Smooth muscle cell of the coronary artery (primary cell): ENCODE results near the gene CDC40. TPM values are rescaled to one million over a fixed set of nuclear protein-coding genes. Genes with fewer than 3 reads are reported as not detected.

Source experiments
- total RNA-seq: library from RNA; depleted of rRNA; stranded (reverse); fragments of >200 nt; gene quantifications from 2 replicates; pipeline ENCODE4 v1.2.3, GENCODE V29; 2014; ENCODE audit warnings: low replicate concordance

Gene CDC40
- total RNA-seq = 15.3 and 15.8 TPM in 2 replicates

DNA sequence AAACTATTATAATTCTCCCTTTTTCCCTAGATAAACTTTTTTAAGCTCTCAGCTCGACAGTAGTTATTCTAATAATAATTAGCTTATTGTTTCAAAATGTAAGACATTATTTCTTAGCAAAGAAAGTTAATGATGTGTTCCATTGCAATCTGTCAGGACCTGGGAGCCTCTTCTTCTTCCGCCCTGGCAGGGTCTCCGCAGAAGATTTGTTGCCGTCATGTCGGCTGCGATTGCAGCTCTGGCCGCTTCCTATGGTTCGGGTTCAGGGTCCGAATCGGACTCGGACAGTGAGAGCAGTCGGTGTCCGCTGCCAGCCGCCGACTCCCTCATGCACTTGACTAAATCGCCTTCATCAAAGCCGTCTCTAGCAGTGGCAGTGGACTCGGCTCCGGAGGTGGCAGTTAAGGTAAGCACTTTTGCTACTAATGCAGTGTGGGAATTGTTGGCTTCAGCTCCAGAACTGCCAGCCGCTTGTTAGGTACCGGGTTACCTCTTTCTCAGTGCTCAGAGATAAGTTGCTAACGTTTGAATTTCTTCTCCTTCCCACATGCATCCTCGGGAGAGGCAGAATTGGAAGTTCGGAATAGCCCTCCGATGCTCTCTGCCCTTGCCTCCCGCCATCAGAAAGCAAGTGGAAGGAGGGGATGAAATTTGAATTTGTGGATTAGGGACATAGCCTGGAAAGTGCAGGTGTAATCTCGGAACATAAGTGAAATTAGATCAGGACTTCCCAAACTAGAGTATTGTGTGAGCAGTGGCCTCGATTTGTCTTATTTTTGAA lies at the start of gene CDC40:
Gene CDC40, plus strand, starts transcription at position 200 of the 781 bp plus-strand sequence. Its CDS starts 18 bp downstream, at position 218.

DNA sequence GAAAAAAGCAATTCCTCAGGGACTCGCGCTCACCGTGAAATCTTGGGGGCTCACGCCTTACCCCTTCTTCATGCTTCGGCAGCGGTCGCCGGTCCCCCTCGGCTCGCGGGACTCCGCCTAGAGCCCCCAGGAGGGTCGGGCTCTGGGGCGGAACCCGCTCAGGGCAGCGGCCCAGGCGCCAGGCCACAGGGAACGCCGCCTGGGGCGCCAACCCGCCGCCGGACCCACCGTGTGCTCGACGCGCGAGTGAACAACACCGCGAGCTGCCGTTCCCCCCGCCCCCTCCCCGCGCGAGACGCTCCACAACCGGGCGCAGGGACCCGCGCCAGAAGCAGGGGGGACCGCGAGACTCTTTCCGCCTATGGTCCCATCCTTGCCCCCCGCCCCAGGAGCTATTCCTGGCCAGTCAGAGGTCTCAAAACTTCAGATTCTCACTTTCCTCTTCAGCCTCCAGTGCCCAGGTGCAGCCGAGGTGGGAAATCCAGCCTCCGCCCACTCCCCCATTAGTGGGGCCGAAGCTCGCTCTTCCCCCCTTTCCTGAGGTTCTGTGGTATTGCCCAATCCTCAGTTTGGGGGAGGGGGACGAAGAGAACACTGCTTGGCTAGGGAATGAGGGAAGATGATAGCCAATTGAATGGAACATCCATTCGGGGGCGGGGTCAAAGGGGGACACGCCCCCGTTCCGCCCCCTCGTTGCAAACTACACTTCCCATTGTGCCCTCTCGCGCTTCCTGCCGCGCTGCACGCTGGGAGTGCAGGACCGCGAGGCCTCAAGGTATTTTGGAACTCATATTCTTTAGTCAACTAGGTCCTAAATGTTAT lies 610 bp upstream of the CDC40 start, which contains the start of gene WASF1:
Gene WASF1, minus strand, starts transcription at position 265 of the 822 bp plus-strand sequence. CDS start 52,069 bp downstream, outside the sequence.

Other genes with a start within 250 kb of the CDC40 start
- not detected in 2 replicates for gene GPR6, start 202.1 kb upstream of the CDC40 start, total RNA-seq
- gene WASF1, start 757 bp upstream of the CDC40 start, total RNA-seq = 4.7 and 5.2 TPM in 2 replicates
- gene METTL24, start 177.9 kb downstream of the CDC40 start, total RNA-seq = 0.38 and 0.59 TPM in 2 replicates
- gene DDO, start 235.1 kb downstream of the CDC40 start, total RNA-seq = 1.3 and 1.7 TPM in 2 replicates